ENCODE results near the gene NR3C1. TPM values are rescaled to one million over a fixed set of nuclear protein-coding genes. Genes with fewer than 3 reads are reported as not detected.
"Not testable (repeated sequence)": the region's sequence is repeated elsewhere in the genome, so short reads cannot be mapped to it uniquely, and the experiment has no call there.

NR3C1 gene
- polyA plus RNA-seq, 3 donors from 2014 or later, result 87.3 to 142 (median 92.6) TPM

DNA sequence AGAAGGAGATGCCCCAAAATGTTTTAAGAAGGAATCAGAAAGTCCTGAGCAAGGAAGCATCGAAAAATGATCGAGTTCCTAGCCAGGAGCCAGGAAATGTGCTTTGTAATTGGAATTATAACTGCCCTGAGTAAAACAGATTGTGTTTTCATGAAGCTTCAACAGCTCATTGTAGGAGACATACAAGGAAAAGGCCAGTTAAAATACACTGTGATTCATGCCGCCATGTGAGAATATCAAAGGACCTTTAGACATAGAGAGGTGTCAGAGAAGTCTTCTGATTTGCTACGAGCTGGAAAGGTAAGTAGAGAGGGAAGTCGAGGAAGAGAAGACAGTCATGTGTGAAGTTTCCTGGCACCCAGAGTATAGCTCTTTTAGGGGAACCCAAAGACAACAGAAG lies 60.9 kb downstream of the NR3C1 start:
- Mint-ChIP-seq H3K27me3 (ENCODE audit: low read depth in 3 of 3) (no peaks in the 10 kb centered on the region), H3K4me1 (peaks cover 55 to 63% of the 10 kb centered on the region in 2 donors), H3K9me3 (no peaks in the 10 kb centered on the region), H3K27ac (peak overlapping the region in 2 of 6 donors; percentile 13 to 15), H3K4me3 (no peak overlapping the region), H3K36me3 (no peaks in the 10 kb centered on the region)
- no peak for DNase-seq

DNA sequence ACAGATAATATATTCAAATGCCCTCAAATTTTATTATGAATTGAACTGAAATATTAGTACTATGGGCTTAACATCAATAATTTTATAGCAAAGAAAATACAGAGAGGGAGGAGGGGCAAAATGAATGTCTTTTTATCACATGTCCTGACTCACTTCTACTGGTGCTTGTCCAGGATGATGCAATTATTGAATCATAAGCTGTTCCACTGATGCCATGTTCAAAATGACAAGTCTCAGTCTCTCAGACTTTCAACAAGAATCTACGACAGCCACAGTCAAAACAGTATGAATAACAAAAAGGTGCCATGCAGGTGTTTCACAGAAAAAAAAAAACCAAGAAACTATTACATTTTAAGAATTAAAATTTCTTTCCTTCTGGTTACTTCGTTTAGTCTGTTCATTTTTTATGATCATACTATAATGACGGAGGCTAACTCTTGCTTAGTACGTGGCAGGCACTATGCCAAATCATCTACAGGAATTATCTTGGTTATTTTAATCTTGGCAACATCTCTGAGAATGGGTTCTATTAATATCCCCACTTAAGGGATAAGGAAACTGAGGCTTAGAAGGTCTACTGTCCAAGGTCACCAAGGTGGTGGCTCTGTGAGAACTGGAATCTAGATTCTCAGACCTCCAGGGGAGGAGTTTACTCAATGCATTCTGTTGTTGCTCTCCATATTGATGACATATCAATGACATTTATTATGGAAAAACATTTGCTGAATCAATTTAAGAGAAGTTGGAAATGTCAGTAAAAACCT lies 61.5 kb downstream of the NR3C1 start:
- DNase-seq, result no peak
- no peaks in the 10 kb centered on the region for H3K9me3 Mint-ChIP-seq
- no peaks in the 10 kb centered on the region for H3K36me3 Mint-ChIP-seq
- peaks cover 57 to 61% of the 10 kb centered on the region in 2 donors for H3K4me1 Mint-ChIP-seq
- peak overlapping the region in 1 of 6 donors; percentile 37 for H3K27ac Mint-ChIP-seq
- no peak overlapping the region for H3K4me3 Mint-ChIP-seq
- H3K27me3 Mint-ChIP-seq (ENCODE audit: low read depth in 3 of 3), result no peaks in the 10 kb centered on the region

DNA sequence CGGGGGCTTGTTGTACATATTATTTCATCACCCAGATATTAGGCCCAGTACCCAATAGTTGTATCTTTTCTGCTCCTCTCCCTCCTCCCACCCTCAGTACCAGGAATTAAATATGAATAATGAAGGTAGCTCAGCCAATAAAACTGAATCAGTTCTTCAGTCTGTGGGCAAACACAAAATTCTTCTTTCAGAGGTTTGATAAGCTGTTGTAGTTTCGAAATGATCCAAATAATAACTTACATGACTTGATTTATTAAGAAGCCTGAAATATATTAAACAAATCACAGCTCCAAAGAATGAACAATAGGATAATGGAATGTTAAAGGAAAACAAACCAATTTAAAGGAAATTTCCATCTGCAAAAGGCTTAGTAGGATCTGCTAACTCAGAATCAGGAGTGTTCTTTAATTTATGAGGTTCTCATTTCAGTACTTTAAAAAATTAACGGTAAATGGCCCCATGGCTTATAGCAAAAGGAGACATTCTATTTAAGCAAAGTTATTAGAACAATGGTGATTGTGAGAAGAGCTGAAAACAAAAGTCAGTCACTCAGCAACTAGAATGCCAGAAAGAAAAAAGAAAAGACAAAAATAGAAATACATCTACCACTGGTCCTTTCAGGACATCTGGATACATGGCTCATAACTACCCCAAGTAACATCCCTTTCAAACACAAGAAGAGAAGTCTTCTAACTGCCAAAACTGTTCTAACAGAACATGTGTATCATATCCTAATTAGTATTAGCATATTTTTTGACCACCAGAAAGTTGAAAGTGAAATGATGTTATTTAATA lies 62.4 kb downstream of the NR3C1 start:
- Mint-ChIP-seq H3K27me3 (ENCODE audit: low read depth in 3 of 3) (no peaks in the 10 kb centered on the region), H3K27ac (peak overlapping the region in 3 of 6 donors; percentile 21 to 43 (median 29)), H3K4me1 (peaks cover 55 to 70% of the 10 kb centered on the region in 2 donors), H3K36me3 (no peaks in the 10 kb centered on the region), H3K4me3 (peak overlapping the region in 1 of 5 donors; percentile 26), H3K9me3 (no peaks in the 10 kb centered on the region)
- DNase-seq, result no peak

DNA sequence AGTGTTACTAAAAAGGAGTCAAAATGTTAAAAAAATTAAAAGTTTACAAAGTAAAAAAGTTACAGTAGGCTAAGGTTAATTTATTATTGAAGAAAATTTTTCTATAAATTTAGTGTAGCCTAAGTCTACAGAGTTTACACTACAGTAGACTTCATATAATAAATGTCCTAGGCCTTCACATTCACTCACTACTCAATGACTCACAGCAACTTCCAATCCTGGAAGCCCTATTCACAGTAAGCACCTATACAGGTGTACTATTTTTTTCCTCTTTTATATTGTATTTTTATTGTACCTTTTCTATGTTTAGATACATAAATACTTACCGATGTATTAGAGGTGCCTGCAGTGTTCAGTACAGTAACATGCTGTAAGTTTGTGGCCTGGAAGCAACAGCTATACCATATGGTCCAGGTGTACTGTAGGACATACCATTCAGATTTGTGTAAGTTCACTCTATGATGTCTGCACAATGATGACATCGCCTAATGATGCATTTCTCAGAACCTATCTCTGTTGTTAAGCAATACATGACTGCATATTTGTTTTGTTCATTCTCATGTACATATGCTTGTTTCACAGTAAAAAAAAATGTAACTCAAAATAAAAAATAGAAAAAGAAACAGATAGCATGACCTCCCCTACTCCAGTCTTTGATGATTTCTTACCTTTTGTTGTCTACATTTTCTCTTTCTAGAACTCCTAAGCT lies 64.7 kb downstream of the NR3C1 start:
- Mint-ChIP-seq H3K36me3 (peaks cover 0 to 2% (median under 1%) of the 10 kb centered on the region in 3 donors), H3K4me3 (no peak overlapping the region), H3K4me1 (peaks cover 56 to 84% of the 10 kb centered on the region in 2 donors), H3K27ac (peak overlapping the region in 4 of 6 donors; percentile 18 to 28 (median 24)), H3K9me3 (no peaks in the 10 kb centered on the region), H3K27me3 (ENCODE audit: low read depth in 3 of 3) (no peaks in the 10 kb centered on the region)
- DNase-seq, result no peak

DNA sequence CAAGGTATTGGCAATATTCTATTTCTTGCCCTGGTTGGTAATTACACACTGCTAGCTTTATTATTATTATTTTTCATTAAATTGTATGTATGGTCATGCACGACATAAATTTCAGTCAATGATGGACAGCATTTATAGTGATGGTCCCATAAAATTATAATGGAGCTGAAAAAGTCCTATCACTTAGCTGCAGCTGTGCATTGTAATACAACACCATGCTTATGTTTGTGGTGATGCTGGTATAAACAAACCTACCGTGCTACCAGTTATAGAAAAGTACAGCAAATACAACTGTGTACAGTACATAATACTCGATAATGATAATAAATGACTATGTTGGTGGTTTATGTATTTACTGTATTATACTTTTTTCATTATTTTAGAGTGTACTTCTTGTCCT lies 65.5 kb downstream of the NR3C1 start:
- Mint-ChIP-seq H3K27me3 (ENCODE audit: low read depth in 3 of 3) (no peaks in the 10 kb centered on the region), H3K4me3 (no peak overlapping the region), H3K36me3 (peaks cover 0 to 4% (median 4%) of the 10 kb centered on the region in 3 donors), H3K4me1 (peaks cover 51 to 75% of the 10 kb centered on the region in 2 donors), H3K9me3 (no peaks in the 10 kb centered on the region), H3K27ac (no peak overlapping the region)
- DNase-seq, result no peak

DNA sequence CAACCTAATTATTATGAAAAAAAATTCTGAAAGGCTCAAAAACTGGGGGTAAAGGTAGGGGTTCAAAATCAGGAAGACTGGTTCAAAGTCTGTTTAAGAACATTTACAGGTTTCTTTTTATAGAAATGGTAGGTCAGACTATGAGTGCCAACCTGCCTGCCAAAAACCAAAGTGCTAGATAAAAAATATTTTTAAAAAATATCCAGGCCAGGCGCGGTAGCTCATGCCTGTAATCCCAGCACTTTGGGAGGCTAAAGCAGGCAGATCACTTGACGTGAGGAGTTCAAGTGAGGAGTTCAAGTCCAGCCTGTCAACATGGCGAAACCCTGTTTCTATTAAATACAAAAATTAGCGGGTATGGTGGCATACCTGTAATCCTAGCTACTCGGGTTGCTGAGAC lies 67.0 kb downstream of the NR3C1 start:
- Mint-ChIP-seq H3K27ac (peak overlapping the region in 1 of 6 donors; percentile 81), H3K36me3 (peaks cover 0 to 4% (median 4%) of the 10 kb centered on the region in 3 donors), H3K4me3 (no peak overlapping the region), H3K27me3 (ENCODE audit: low read depth in 3 of 3) (no peaks in the 10 kb centered on the region), H3K9me3 (no peaks in the 10 kb centered on the region), H3K4me1 (peaks cover 45 to 68% of the 10 kb centered on the region in 2 donors)
- no peak for DNase-seq

DNA sequence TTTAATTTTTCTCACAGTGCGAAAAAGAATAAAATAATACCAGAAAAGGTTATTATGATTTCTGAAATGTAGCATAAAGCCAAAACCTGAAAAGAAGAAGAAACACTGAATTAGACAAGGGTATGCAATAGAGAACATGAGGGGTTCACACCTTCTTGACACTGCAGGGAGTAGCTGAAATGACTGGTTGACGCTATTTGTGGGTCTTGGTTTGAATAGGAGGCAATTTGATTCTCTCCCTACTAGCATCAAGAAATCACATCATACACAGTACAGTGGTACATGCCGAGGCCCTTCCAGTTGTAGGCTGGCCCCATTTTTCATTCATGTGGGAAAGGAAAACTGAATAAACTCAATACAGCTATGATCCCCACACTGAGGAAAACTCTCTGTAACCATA lies 68.6 kb downstream of the NR3C1 start:
- Mint-ChIP-seq H3K4me3 (no peak overlapping the region), H3K27ac (peak overlapping the region in 2 of 6 donors; percentile 26 to 48), H3K4me1 (peaks cover 47 to 70% of the 10 kb centered on the region in 2 donors), H3K36me3 (peaks cover 0 to 4% (median 4%) of the 10 kb centered on the region in 3 donors), H3K9me3 (no peaks in the 10 kb centered on the region), H3K27me3 (ENCODE audit: low read depth in 3 of 3) (no peaks in the 10 kb centered on the region)
- no peak for DNase-seq

DNA sequence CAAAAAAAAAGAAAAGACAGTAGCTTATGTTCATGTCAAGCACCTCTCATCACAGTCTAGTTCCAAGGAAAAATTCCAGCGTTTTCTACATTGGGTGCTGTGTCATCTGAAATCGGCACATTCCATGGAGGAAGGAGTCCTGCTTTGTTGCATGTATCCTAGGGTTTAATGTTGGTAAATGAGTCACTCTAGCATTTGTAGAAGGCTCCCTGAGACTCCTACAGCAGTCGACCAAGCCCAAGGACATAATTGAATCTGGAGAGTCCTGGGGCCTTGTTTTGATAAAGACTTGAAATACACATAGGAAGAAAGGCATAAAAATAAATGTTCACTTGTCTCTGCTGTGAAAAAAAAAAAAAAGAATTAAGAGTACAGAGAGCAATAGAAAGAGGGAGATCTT lies 69.1 kb downstream of the NR3C1 start:
- not testable (repeated sequence) for DNase-seq; H3K4me3 Mint-ChIP-seq; H3K27me3 Mint-ChIP-seq (ENCODE audit: low read depth in 3 of 3); H3K9me3 Mint-ChIP-seq; H3K36me3 Mint-ChIP-seq; H3K27ac Mint-ChIP-seq
- peaks cover 44 to 70% of the 10 kb centered on the region in 2 donors for H3K4me1 Mint-ChIP-seq

DNA sequence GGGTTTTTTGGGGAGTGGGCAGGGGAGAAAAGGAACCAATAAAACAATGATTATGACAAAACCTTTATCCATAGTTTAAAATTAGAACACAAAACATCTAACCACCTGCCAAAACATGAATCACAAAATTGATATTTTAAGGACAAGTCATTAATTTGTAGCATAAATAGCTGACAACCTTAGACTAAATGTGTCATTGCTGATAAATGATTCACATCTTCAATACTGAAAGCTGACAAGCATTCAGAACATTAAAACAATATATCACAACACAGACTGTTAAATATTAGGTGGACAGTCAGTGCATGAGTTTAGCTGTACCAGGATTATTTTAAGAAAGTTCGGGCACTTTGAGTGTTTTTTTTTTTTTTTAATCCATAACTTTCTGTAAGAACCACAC lies 71.5 kb downstream of the NR3C1 start:
- H3K36me3 Mint-ChIP-seq, result peaks cover 0 to 8% (median 4%) of the 10 kb centered on the region in 3 donors
- H3K4me3 Mint-ChIP-seq, result no peak overlapping the region
- peak overlapping the region in 3 of 6 donors; percentile 2 to 21 (median 6) for H3K27ac Mint-ChIP-seq
- H3K9me3 Mint-ChIP-seq, result no peaks in the 10 kb centered on the region
- no peaks in the 10 kb centered on the region for H3K27me3 Mint-ChIP-seq (ENCODE audit: low read depth in 3 of 3)
- no peak for DNase-seq
- H3K4me1 Mint-ChIP-seq, result peaks cover 65 to 79% of the 10 kb centered on the region in 2 donors

DNA sequence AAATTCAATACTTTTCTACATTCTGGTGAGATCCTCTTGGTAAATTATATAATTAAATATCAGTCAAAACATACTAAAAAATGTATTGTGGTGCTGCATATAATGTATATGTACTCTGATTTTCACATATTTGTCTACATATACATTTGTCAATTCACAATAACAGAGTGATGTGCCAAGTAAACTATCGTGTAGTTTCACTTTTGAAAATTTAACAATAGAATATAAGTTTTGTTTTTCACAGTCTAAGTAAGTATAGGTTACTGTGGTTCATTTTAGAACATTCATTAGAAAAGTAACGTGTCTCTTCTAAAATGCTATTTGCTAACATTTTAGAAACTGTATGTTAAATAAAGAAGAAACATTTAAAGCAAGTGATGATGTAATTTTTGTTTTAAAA lies 73.6 kb downstream of the NR3C1 start:
- Mint-ChIP-seq H3K27ac (peak overlapping the region in 1 of 6 donors; percentile 29), H3K4me1 (peaks cover 64 to 78% of the 10 kb centered on the region in 2 donors), H3K36me3 (peaks cover 0 to 8% (median 4%) of the 10 kb centered on the region in 3 donors), H3K4me3 (peak overlapping the region in 4 of 5 donors; percentile 13 to 38 (median 27)), H3K9me3 (no peaks in the 10 kb centered on the region), H3K27me3 (ENCODE audit: low read depth in 3 of 3) (no peaks in the 10 kb centered on the region)
- no peak for DNase-seq

DNA sequence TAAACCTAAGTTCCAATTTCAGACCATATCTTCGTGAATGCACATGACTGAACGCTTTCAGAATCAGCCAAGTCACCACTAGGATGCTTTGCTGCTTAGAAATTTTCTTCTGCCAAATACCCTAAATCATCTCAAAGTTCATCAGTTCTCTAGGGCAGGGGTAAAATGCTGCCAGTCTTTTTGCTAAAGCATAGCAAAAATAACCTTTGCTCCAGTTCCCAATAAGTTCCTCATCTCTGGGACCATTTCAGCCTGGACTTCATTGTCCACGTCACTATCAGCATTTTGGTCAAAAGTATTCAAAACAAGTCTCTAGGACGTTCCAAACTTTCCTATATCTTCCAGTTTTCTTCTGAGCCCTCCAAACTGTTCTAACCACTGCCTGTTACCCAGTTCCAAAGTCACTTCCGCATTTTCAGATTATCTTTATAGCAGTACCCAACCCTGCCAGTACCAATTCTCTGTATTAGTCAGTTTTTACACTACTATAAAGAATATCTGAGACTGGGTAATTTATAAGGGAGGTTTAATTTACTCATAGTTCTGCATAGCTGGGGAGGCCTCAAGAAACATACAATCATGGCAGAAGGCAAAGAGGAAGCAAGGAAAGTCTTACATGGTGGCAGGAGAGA lies 74.8 kb downstream of the NR3C1 start:
- Mint-ChIP-seq H3K27me3 (ENCODE audit: low read depth in 3 of 3) (no peaks in the 10 kb centered on the region), H3K4me3 (peak overlapping the region in 4 of 5 donors; percentile 1 to 57 (median 14)), H3K4me1 (peaks cover 68 to 83% of the 10 kb centered on the region in 2 donors), H3K9me3 (no peaks in the 10 kb centered on the region), H3K27ac (peak overlapping the region in 5 of 6 donors; percentile 30 to 62 (median 33)), H3K36me3 (peaks cover 0 to 6% (median 1%) of the 10 kb centered on the region in 3 donors)
- DNase-seq, result no peak

DNA sequence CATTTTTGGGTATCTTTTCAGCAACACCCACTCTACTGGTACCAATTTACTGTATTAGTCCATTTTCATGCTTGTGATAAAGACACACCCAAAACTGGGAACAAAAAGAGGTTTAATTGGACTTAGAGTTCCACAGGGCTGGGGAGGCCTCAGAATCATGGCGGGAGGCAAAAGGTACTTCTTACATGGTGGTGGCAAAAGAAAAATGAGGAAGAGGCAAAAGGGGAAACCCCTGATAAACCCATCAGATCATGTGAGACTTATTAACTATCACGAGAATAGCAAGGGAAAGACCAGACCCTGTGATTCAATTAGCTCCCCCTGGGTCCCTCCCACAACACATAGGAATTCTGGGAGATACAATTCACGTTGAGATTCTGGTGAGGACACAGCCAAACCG lies 78.4 kb downstream of the NR3C1 start:
- H3K27ac Mint-ChIP-seq, result peak overlapping the region in 2 of 6 donors; percentile 12 to 65
- peaks cover 84 to 98% of the 10 kb centered on the region in 2 donors for H3K4me1 Mint-ChIP-seq
- H3K4me3 Mint-ChIP-seq; DNase-seq; H3K27me3 Mint-ChIP-seq (ENCODE audit: low read depth in 3 of 3); H3K36me3 Mint-ChIP-seq; H3K9me3 Mint-ChIP-seq: not testable (repeated sequence)

DNA sequence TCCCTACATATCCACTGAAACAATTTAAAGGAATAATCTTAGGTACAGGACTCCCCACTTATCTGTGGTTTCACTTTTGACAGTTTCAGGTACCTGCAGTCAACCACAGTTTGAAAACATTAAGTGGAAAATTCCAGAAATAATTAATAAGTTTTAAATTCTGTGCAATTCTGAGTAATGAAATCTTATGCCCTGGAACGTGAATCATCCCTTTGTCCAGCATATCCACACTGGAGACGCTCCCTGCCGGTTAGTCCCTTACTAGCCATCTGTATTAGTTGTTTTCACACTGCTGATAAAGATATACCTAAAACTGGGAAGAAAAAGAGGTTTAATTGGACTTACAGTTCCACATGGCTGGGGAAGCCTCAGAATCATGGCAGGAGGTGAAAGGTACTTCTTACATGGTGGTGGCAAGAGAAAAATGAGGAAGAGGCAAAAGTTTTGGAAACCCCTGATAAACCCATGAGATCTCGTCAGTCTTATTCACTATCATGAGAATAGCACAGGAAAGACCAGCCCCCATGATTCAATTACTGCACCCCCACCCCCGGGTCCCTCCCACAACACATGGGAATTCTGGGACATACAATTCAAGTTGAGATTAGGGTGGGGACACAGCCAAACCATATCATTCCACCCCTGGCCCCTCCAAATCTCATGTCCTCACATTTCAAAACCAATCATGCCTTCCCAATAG lies 80.4 kb downstream of the NR3C1 start:
- not testable (repeated sequence) for H3K27me3 Mint-ChIP-seq (ENCODE audit: low read depth in 3 of 3); DNase-seq; H3K9me3 Mint-ChIP-seq; H3K36me3 Mint-ChIP-seq
- Mint-ChIP-seq H3K4me1 (peaks cover 83 to 97% of the 10 kb centered on the region in 2 donors), H3K4me3 (peak overlapping the region in 2 of 5 donors; percentile 15 to 50), H3K27ac (peak overlapping the region; percentile 32 to 71 (median 52))

All from immature natural killer cell (primary cell).